GM15510 (cell line): ENCODE measurements around the gene FHIT.

ENCODE experiments used
- POLR2A ChIP-seq: IDR thresholded peaks from 3 replicates; pipeline ENCODE4 v1.6.1; 2011; ENCODE audit warnings: borderline replicate concordance; ENCODE audit not compliant: insufficient read length; ENCODE audit errors: extremely low read depth

FHIT gene

GRCh38 chr3:60743631-60744164 lies 507.6 kb downstream of the FHIT start:
- no peak for TF ChIP-seq POLR2A

- no peak for TF ChIP-seq POLR2A
Observed at GRCh38 chr3:60742606-60743145, 508.6 kb downstream of the FHIT start.

- no peak for TF ChIP-seq POLR2A
Observed at GRCh38 chr3:60737633-60738399, 513.4 kb downstream of the FHIT start.

- no peak for TF ChIP-seq POLR2A
Observed at GRCh38 chr3:60730371-60730770, 520.9 kb downstream of the FHIT start.

- TF ChIP-seq POLR2A = no peak
Observed at GRCh38 chr3:60729056-60729455, 522.2 kb downstream of the FHIT start.

GRCh38 chr3:60728006-60728405 lies 523.2 kb downstream of the FHIT start:
- TF ChIP-seq POLR2A = no peak

GRCh38 chr3:60720736-60721135 lies 530.5 kb downstream of the FHIT start:
- no peak for TF ChIP-seq POLR2A

- no peak for TF ChIP-seq POLR2A
Observed at GRCh38 chr3:60716573-60716972, 534.7 kb downstream of the FHIT start.

GRCh38 chr3:60708191-60708975 lies 542.9 kb downstream of the FHIT start:
- no peak for TF ChIP-seq POLR2A

GRCh38 chr3:60707452-60708020 lies 543.7 kb downstream of the FHIT start:
- TF ChIP-seq POLR2A = no peak

- TF ChIP-seq POLR2A = no peak
Observed at GRCh38 chr3:60703956-60704736, 547.1 kb downstream of the FHIT start.

- TF ChIP-seq POLR2A = no peak
Observed at GRCh38 chr3:60703008-60703407, 548.2 kb downstream of the FHIT start.

GRCh38 chr3:60698117-60698516 lies 553.1 kb downstream of the FHIT start:
- no peak for TF ChIP-seq POLR2A

GRCh38 chr3:60697132-60697531 lies 554.1 kb downstream of the FHIT start:
- TF ChIP-seq POLR2A = no peak
